Panc1 (cell line): ENCODE measurements around the gene ZFR2. TPM values are rescaled to one million over a fixed set of nuclear protein-coding genes. Genes with fewer than 3 reads are reported as not detected.

Experiments
- ATAC-seq: fragments of 200-7000 bp; cut with Tn5 transposase; 2 replicates; pipeline ENCODE4 v1.9.1; 2020; ENCODE audit warnings: mild to moderate bottlenecking, moderate library complexity
- BruUV-seq: library from RNA; stranded (reverse); fragments of 400-500 nt; replicated peaks from 2 replicates; lab custom pipeline; 2021; lab: Mats Ljungman, UMichigan
- CTCF ChIA-PET: fragments of 300-600 bp; sonication (Branson Sonifier 250); formaldehyde crosslinking; loops from one replicate; lab custom pipeline; 2022; ENCODE audit warnings: antibody characterized with exemption; lab: Charles Lee
- POLR2A ChIA-PET: fragments of 300-600 bp; sonication (Branson Sonifier 250); formaldehyde crosslinking; loops from one replicate; lab custom pipeline; 2022; ENCODE audit warnings: antibody characterized with exemption; lab: Charles Lee
- DNase-seq: peaks from one replicate; pipeline ENCODE4 v3.0.0-alpha.2; 2010; ENCODE audit warnings: low read depth, low spot score
- H3K27ac ChIP-seq: 2 replicates; pipeline ENCODE4 v1.5.1; 2011; ENCODE audit warnings: mild to moderate bottlenecking, low read length, inconsistent platforms
- H3K27me3 ChIP-seq: fragments of 200-500 bp; sonication (Bioruptor generic); 2 replicates; pipeline ENCODE4 v1.6.0; 2014; ENCODE audit warnings: low read length, inconsistent platforms; ENCODE audit not compliant: control insufficient read depth, insufficient read depth
- H3K36me3 ChIP-seq: fragments of 200-500 bp; sonication (Bioruptor generic); 2 replicates; pipeline ENCODE4 v1.5.1; 2014; ENCODE audit warnings: inconsistent platforms, mild to moderate bottlenecking, low read length, moderate library complexity; ENCODE audit not compliant: control insufficient read depth, insufficient read depth
- H3K4me1 ChIP-seq: 2 replicates; pipeline ENCODE4 v1.5.1; 2011; ENCODE audit warnings: inconsistent platforms, mild to moderate bottlenecking, low read length, moderate library complexity; ENCODE audit not compliant: control insufficient read depth, insufficient read depth
- H3K4me3 ChIP-seq, 2 experiments: 2 replicates each; pipeline ENCODE4 v1.5.1; 2011 to 2012; ENCODE audit warnings: low read depth in 2 of 2, low read length in 2 of 2, mild to moderate bottlenecking in 2 of 2, inconsistent platforms in 1 of 2, moderate library complexity in 1 of 2
- H3K9me3 ChIP-seq: fragments of 200-500 bp; sonication (Bioruptor generic); 2 replicates; pipeline ENCODE4 v1.5.1; 2014; ENCODE audit warnings: low read depth, mild to moderate bottlenecking, inconsistent platforms, low read length, moderate library complexity; ENCODE audit not compliant: control insufficient read depth, insufficient read depth
- POLR2AphosphoS5 ChIP-seq: IDR thresholded peaks from 2 replicates; pipeline ENCODE4 v1.6.1; 2012; ENCODE audit warnings: mild to moderate bottlenecking, low read depth, low read length, moderate library complexity
- SIN3A ChIP-seq: IDR thresholded peaks from 2 replicates; pipeline ENCODE4 v1.6.1; 2012; ENCODE audit warnings: low read depth, mild to moderate bottlenecking, low read length, moderate library complexity, borderline replicate concordance; ENCODE audit not compliant: insufficient read depth
- TCF7L2 ChIP-seq: IDR thresholded peaks from 2 replicates; pipeline ENCODE4 v1.6.1; 2011; ENCODE audit warnings: mild to moderate bottlenecking, low read depth, low read length, inconsistent platforms
- in situ Hi-C: cut with HindIII; loops from 2 replicates; pipeline ENCODE4 v1.10.0; 2016; ENCODE audit warnings: low sequenced_read_pairs, low pct_unique_long_range_greater_than_20kb
- intact Hi-C: fragments of 100-400 bp; cut with micrococcal nuclease; formaldehyde crosslinking; loops from one replicate; pipeline ENCODE4 v1.10.0; 2022; ENCODE audit not compliant: unreplicated experiment
- total RNA-seq: library from RNA; stranded (reverse); gene quantifications from one replicate; pipeline ENCODE4 v1.2.1, GENCODE V29; 2021; ENCODE audit not compliant: unreplicated experiment
- TF ChIP-seq, protein P1 (sequence below), 2 experiments: IDR thresholded peaks; 2 replicates each; pipeline ENCODE4 v1.6.1; 2011 to 2012; ENCODE audit warnings: low read depth in 2 of 2, control low read depth in 1 of 2, low read length in 1 of 2, mild to moderate bottlenecking in 1 of 2, moderate library complexity in 1 of 2; ENCODE audit not compliant: insufficient read depth in 1 of 2
- TF ChIP-seq, protein P2 (sequence below): fragments of 450-650 bp; IDR thresholded peaks from 2 replicates; pipeline ENCODE4 v1.5.1; 2017; ENCODE audit warnings: mild to moderate bottlenecking

Gene ZFR2
- total RNA-seq, 1 experiment from 2014 or later = 0.74 TPM

DNA sequence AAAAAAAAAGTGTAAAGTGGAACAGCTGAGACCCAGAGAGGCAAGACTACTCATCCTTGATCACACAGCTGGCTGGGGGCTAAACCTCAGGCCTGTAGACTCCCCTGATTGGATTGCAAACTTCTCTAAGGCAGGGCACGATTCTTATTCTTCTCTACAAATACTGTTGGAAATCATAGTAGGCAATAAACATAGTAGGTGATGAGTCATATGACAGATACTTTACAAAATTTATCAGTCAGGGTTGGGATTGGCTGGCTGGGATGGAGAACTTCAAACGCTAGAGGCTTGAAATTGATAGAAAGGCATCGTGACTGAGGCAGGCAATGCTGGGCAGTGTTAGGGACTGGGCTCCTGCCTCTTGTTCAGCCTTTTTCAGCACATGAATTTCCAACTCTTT lies 76.7 kb downstream of the ZFR2 start:
- H3K27ac ChIP-seq = no peak overlapping the region
- ATAC-seq (no peak), DNase-seq (no peak)
- CTCF ChIA-PET = interaction anchor here (0.7 kb wide), 1 partner anchor 34 kb away, joined by 10 read pairs; no protein-coding TSS in a partner anchor
- no peaks in the 10 kb centered on the region for H3K4me1 ChIP-seq
- in situ Hi-C loops (no loop called here), intact Hi-C loops (no loop called here)
- H3K9me3 ChIP-seq = no peaks in the 10 kb centered on the region
- no peak overlapping the region for H3K4me3 ChIP-seq
- no peaks in the 10 kb centered on the region for H3K27me3 ChIP-seq
- TF ChIP-seq POLR2AphosphoS5 = no peak
- TF ChIP-seq, protein P1, sequence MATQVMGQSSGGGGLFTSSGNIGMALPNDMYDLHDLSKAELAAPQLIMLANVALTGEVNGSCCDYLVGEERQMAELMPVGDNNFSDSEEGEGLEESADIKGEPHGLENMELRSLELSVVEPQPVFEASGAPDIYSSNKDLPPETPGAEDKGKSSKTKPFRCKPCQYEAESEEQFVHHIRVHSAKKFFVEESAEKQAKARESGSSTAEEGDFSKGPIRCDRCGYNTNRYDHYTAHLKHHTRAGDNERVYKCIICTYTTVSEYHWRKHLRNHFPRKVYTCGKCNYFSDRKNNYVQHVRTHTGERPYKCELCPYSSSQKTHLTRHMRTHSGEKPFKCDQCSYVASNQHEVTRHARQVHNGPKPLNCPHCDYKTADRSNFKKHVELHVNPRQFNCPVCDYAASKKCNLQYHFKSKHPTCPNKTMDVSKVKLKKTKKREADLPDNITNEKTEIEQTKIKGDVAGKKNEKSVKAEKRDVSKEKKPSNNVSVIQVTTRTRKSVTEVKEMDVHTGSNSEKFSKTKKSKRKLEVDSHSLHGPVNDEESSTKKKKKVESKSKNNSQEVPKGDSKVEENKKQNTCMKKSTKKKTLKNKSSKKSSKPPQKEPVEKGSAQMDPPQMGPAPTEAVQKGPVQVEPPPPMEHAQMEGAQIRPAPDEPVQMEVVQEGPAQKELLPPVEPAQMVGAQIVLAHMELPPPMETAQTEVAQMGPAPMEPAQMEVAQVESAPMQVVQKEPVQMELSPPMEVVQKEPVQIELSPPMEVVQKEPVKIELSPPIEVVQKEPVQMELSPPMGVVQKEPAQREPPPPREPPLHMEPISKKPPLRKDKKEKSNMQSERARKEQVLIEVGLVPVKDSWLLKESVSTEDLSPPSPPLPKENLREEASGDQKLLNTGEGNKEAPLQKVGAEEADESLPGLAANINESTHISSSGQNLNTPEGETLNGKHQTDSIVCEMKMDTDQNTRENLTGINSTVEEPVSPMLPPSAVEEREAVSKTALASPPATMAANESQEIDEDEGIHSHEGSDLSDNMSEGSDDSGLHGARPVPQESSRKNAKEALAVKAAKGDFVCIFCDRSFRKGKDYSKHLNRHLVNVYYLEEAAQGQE (IDR thresholded peaks at IDR 0.05; ENCODE audit: insufficient read depth in 1 of 2, low read depth in 2 of 2, low read length in 1 of 2) = no peak
- TF ChIP-seq TCF7L2 = no peak
- TF ChIP-seq, protein P2, sequence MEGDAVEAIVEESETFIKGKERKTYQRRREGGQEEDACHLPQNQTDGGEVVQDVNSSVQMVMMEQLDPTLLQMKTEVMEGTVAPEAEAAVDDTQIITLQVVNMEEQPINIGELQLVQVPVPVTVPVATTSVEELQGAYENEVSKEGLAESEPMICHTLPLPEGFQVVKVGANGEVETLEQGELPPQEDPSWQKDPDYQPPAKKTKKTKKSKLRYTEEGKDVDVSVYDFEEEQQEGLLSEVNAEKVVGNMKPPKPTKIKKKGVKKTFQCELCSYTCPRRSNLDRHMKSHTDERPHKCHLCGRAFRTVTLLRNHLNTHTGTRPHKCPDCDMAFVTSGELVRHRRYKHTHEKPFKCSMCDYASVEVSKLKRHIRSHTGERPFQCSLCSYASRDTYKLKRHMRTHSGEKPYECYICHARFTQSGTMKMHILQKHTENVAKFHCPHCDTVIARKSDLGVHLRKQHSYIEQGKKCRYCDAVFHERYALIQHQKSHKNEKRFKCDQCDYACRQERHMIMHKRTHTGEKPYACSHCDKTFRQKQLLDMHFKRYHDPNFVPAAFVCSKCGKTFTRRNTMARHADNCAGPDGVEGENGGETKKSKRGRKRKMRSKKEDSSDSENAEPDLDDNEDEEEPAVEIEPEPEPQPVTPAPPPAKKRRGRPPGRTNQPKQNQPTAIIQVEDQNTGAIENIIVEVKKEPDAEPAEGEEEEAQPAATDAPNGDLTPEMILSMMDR = no peak
- no peak for TF ChIP-seq SIN3A
- POLR2A ChIA-PET = no interaction called here
- H3K36me3 ChIP-seq = no peaks in the 10 kb centered on the region
- BruUV-seq = no TSS peak

DNA sequence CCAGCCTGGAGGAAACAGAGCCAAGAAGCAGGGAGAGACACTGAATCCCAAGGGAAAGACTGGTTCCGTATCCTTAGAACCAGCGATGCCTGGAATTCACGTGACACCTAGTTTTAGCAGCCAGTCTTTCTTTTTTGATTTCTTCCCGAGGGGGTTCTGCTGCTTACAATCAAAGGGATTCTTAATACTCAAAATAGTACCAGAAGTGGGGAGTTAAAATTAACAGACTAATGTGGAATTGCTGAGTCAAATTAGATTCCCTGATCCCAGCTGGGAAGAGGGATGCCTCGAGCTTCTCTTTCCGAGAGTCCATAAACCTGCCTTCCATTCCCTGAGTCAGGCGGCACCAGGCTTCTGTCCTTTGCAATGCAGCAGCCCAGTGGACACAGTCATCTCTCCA lies 77.9 kb downstream of the ZFR2 start:
- POLR2A ChIA-PET = interaction anchor here (0.7 kb wide), 1 partner anchor 529 kb away, joined by 7 read pairs; no protein-coding TSS in a partner anchor

More for the DNA sequence above, 77.9 kb downstream of the ZFR2 start:
- TF ChIP-seq, protein P1 (IDR thresholded peaks at IDR 0.05; ENCODE audit: insufficient read depth in 1 of 2, low read depth in 2 of 2, low read length in 1 of 2) = no peak
- no peak for TF ChIP-seq SIN3A
- TF ChIP-seq, protein P2 = no peak
- TF ChIP-seq POLR2AphosphoS5 = no peak
- TF ChIP-seq TCF7L2 = no peak
- ATAC-seq (no peak), DNase-seq (no peak)
- BruUV-seq = no TSS peak
- CTCF ChIA-PET = no interaction called here
- Histone ChIP-seq H3K27ac (no peak overlapping the region), H3K4me3 (no peak overlapping the region), H3K9me3 (no peaks in the 10 kb centered on the region), H3K4me1 (no peaks in the 10 kb centered on the region), H3K36me3 (no peaks in the 10 kb centered on the region), H3K27me3 (no peaks in the 10 kb centered on the region)
- in situ Hi-C loops = no loop called here
- intact Hi-C loops = no loop called here
